Measurements from ENCODE around the gene SLC5A11.

DNA sequence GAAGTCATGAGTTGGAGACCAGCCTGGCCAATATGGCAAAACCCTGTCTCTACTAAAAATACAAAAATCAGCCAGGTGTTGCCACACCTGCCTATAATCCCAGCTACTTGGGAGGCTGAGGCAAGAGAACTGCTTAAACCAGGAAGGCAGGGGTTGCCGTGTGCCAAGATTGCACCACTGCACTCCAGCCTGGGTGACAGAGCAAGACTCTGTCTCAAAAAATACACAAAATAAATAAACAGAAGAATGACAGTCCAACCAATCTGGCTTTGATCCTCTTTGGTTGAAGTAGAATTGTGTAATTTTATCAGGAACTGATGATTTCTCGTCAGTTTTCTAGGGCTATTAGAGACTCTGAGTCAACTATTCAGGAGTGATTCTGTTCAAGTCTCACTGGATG, 79.4 kb downstream of the SLC5A11 start:
- no peak for TF ChIP-seq CTCF (IDR thresholded peaks at IDR 0.05)
- no peak for TF ChIP-seq EP300 (IDR thresholded peaks at IDR 0.05; ENCODE audit: low read depth)
